HPDE6-E6E7 (cell line): ENCODE results near the gene NYAP1.
"Not testable (repeated sequence)": the region's sequence is repeated elsewhere in the genome, so short reads cannot be mapped to it uniquely, and the experiment has no call there.

Experiments
- DNase-seq: peaks from one replicate; pipeline ENCODE4 v3.0.0; 2011; ENCODE audit warnings: missing footprints; ENCODE audit errors: extremely low spot score

The NYAP1 gene

GRCh38 chr7:100513212-100513810 lies 29.6 kb downstream of the NYAP1 start:
- no peak for DNase-seq

GRCh38 chr7:100515072-100515532 lies 31.4 kb downstream of the NYAP1 start:
- no peak for DNase-seq

GRCh38 chr7:100516135-100516812 lies 32.5 kb downstream of the NYAP1 start:
- no peak for DNase-seq

- DNase-seq, result no peak
Measured at GRCh38 chr7:100517305-100517704, 33.6 kb downstream of the NYAP1 start.

- DNase-seq, result no peak
Measured at GRCh38 chr7:100519580-100519979, 35.9 kb downstream of the NYAP1 start.

- DNase-seq, result no peak
Measured at GRCh38 chr7:100520138-100520537, 36.4 kb downstream of the NYAP1 start.

- DNase-seq, result no peak
Measured at GRCh38 chr7:100521076-100521475, 37.3 kb downstream of the NYAP1 start.

- not testable (repeated sequence) for DNase-seq
Measured at GRCh38 chr7:100521909-100522593, 38.3 kb downstream of the NYAP1 start.

GRCh38 chr7:100523192-100523591 lies 39.5 kb downstream of the NYAP1 start:
- not testable (repeated sequence) for DNase-seq

GRCh38 chr7:100528108-100528866 lies 44.6 kb downstream of the NYAP1 start:
- DNase-seq, result not testable (repeated sequence)

- DNase-seq, result no peak
Measured at GRCh38 chr7:100532165-100533022, 48.7 kb downstream of the NYAP1 start.

- DNase-seq, result not testable (repeated sequence)
Measured at GRCh38 chr7:100535982-100536381, 52.3 kb downstream of the NYAP1 start.

- not testable (repeated sequence) for DNase-seq
Measured at GRCh38 chr7:100536695-100537094, 53.0 kb downstream of the NYAP1 start.

GRCh38 chr7:100538348-100538653 lies 54.6 kb downstream of the NYAP1 start:
- no peak for DNase-seq

GRCh38 chr7:100538654-100539435 lies 55.1 kb downstream of the NYAP1 start, which contains the start of gene AGFG2:
Gene AGFG2 (plus strand): TSS chr7:100539203. CDS start chr7:100539347, 144 bp downstream.
- peak; percentile 100 for DNase-seq

GRCh38 chr7:100539436-100540006 lies 55.8 kb downstream of the NYAP1 start:
- no peak for DNase-seq

GRCh38 chr7:100540073-100540723 lies 56.5 kb downstream of the NYAP1 start:
- DNase-seq, result no peak

- not testable (repeated sequence) for DNase-seq
Measured at GRCh38 chr7:100541309-100541708, 57.6 kb downstream of the NYAP1 start.

- DNase-seq, result no peak
Measured at GRCh38 chr7:100543586-100543985, 59.9 kb downstream of the NYAP1 start.
